ENCODE measurements around the gene LTBP3.

GRCh38 chr11:65516135-65516968 lies 41.8 kb downstream of the LTBP3 start:
- TF ChIP-seq, protein P1, sequence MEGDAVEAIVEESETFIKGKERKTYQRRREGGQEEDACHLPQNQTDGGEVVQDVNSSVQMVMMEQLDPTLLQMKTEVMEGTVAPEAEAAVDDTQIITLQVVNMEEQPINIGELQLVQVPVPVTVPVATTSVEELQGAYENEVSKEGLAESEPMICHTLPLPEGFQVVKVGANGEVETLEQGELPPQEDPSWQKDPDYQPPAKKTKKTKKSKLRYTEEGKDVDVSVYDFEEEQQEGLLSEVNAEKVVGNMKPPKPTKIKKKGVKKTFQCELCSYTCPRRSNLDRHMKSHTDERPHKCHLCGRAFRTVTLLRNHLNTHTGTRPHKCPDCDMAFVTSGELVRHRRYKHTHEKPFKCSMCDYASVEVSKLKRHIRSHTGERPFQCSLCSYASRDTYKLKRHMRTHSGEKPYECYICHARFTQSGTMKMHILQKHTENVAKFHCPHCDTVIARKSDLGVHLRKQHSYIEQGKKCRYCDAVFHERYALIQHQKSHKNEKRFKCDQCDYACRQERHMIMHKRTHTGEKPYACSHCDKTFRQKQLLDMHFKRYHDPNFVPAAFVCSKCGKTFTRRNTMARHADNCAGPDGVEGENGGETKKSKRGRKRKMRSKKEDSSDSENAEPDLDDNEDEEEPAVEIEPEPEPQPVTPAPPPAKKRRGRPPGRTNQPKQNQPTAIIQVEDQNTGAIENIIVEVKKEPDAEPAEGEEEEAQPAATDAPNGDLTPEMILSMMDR (IDR thresholded peaks at IDR 0.05) = no peak
- no peak for TF ChIP-seq POLR2A (IDR thresholded peaks at IDR 0.05)

Measured in heart left ventricle (tissue), 13 donors.